Ishikawa (cell line): ENCODE results near the gene LIF.

Experiments used
- CREB1 ChIP-seq: IDR thresholded peaks from 2 replicates; pipeline ENCODE4 v1.6.1; 2012; ENCODE audit warnings: low read depth
- EGR1 ChIP-seq: IDR thresholded peaks from 2 replicates; pipeline ENCODE4 v1.6.1; 2012
- EP300 ChIP-seq: IDR thresholded peaks from 2 replicates; pipeline ENCODE4 v1.6.1; 2012; ENCODE audit warnings: borderline replicate concordance
- FOXM1 ChIP-seq: IDR thresholded peaks from 2 replicates; pipeline ENCODE4 v1.6.1; 2012; ENCODE audit warnings: low read depth, borderline replicate concordance
- RAD21 ChIP-seq: IDR thresholded peaks from 2 replicates; pipeline ENCODE4 v1.6.1; 2012; ENCODE audit warnings: low read depth
- TCF12 ChIP-seq: IDR thresholded peaks from 2 replicates; pipeline ENCODE4 v1.6.1; 2012; ENCODE audit warnings: low read depth
- TEAD4 ChIP-seq: IDR thresholded peaks from 2 replicates; pipeline ENCODE4 v1.6.1; 2012
- YY1 ChIP-seq: IDR thresholded peaks from 2 replicates; pipeline ENCODE4 v1.6.1; 2012; ENCODE audit warnings: low read depth
- TF ChIP-seq, protein P1 (sequence below): IDR thresholded peaks from 2 replicates; pipeline ENCODE4 v1.6.1; 2012; ENCODE audit warnings: low read depth, mild to moderate bottlenecking

DNA sequence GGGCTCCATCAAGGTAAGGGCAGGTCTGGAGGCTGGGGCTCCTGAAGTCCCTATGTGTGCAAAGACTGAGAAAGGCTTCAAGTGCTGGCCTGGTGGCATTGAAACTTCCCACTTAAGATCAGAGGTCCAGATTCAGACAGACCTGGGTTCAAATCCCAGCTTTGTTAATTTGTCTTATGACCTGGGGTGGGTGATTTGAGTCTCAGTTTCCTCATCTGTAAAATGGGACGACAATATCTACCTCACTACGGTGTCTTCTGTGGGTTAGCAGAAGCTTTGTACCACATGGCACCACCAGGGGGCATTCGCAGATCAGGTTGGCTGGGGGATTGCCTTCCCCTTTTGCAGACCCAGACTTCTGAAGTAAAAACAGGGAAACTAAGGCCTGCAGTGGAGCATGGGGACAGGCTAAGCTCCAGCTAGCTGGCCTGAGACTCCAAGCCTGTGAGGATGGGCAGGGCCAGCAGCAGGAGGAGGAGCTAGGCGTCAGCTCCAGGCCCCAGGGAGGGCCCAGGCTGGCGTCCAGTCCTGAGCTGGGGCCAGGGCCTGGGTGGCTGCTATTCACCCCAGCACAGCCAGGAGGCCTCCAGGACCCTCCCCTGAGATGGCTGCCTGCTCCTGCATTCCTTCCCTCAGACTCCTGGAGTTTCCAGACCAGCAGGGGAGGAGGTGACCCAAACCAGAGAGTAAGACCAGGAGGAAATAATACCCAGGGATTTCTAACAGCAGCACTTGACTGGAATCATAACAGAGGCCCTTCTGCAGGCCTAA lies 41.3 kb upstream of the LIF start:
- no peak for TF ChIP-seq CREB1
- TF ChIP-seq, protein P1, sequence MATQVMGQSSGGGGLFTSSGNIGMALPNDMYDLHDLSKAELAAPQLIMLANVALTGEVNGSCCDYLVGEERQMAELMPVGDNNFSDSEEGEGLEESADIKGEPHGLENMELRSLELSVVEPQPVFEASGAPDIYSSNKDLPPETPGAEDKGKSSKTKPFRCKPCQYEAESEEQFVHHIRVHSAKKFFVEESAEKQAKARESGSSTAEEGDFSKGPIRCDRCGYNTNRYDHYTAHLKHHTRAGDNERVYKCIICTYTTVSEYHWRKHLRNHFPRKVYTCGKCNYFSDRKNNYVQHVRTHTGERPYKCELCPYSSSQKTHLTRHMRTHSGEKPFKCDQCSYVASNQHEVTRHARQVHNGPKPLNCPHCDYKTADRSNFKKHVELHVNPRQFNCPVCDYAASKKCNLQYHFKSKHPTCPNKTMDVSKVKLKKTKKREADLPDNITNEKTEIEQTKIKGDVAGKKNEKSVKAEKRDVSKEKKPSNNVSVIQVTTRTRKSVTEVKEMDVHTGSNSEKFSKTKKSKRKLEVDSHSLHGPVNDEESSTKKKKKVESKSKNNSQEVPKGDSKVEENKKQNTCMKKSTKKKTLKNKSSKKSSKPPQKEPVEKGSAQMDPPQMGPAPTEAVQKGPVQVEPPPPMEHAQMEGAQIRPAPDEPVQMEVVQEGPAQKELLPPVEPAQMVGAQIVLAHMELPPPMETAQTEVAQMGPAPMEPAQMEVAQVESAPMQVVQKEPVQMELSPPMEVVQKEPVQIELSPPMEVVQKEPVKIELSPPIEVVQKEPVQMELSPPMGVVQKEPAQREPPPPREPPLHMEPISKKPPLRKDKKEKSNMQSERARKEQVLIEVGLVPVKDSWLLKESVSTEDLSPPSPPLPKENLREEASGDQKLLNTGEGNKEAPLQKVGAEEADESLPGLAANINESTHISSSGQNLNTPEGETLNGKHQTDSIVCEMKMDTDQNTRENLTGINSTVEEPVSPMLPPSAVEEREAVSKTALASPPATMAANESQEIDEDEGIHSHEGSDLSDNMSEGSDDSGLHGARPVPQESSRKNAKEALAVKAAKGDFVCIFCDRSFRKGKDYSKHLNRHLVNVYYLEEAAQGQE: no peak
- TF ChIP-seq TCF12: no peak
- peak; percentile 44 for TF ChIP-seq YY1
- TF ChIP-seq FOXM1: no peak
- TF ChIP-seq EGR1: no peak
- no peak for TF ChIP-seq EP300
- TF ChIP-seq RAD21: peak; percentile 88
- TF ChIP-seq TEAD4: peak; percentile 63
